Measurements from ENCODE around the gene C2CD4C. TPM values are rescaled to one million over a fixed set of nuclear protein-coding genes. Genes with fewer than 3 reads are reported as not detected.
"Not testable (repeated sequence)": the region's sequence is repeated elsewhere in the genome, so short reads cannot be mapped to it uniquely, and the experiment has no call there.

The C2CD4C gene
- total RNA-seq, 1 donor from 2014 or later: 2.7 TPM

GRCh38 chr19:403221-404027 is 5.5 kb downstream of the C2CD4C start:
- intact Hi-C loops (cut with DNase I): no loop called here
- DNase-seq (ENCODE audit: low spot score): peak; percentile 71

GRCh38 chr19:402786-403185 is 6.2 kb downstream of the C2CD4C start:
- DNase-seq (ENCODE audit: low spot score): peak; percentile 12
- intact Hi-C loops (cut with DNase I): no loop called here

- intact Hi-C loops (cut with DNase I): no loop called here
- DNase-seq (ENCODE audit: low spot score): peak; percentile 69
Measured at GRCh38 chr19:401866-402511, 7.0 kb downstream of the C2CD4C start.

- intact Hi-C loops (cut with DNase I): no loop called here
- DNase-seq (ENCODE audit: low spot score): peak; percentile 47
Measured at GRCh38 chr19:400976-401865, 7.7 kb downstream of the C2CD4C start.

- no peak for DNase-seq (ENCODE audit: low spot score)
- intact Hi-C loops (cut with DNase I): no loop called here
Measured at GRCh38 chr19:399370-399769, 9.6 kb downstream of the C2CD4C start.

- intact Hi-C loops (cut with DNase I): no loop called here
- no peak for DNase-seq (ENCODE audit: low spot score)
Measured at GRCh38 chr19:398719-399118, 10.2 kb downstream of the C2CD4C start.

- peak; percentile 68 for DNase-seq (ENCODE audit: low spot score)
- intact Hi-C loops (cut with DNase I): no loop called here
Measured at GRCh38 chr19:397941-398706, 10.8 kb downstream of the C2CD4C start.

- intact Hi-C loops (cut with DNase I): no loop called here
- DNase-seq (ENCODE audit: low spot score): peak; percentile 72
Measured at GRCh38 chr19:397321-397720, 11.6 kb downstream of the C2CD4C start.

- intact Hi-C loops (cut with DNase I): no loop called here
- no peak for DNase-seq (ENCODE audit: low spot score)
Measured at GRCh38 chr19:395467-395866, 13.5 kb downstream of the C2CD4C start.

- DNase-seq (ENCODE audit: low spot score): not testable (repeated sequence)
- intact Hi-C loops (cut with DNase I): loop anchor here (5.0 kb wide), 1 partner anchor 87 kb away; no protein-coding TSS in a partner anchor
Measured at GRCh38 chr19:394857-395256, 14.1 kb downstream of the C2CD4C start.

- intact Hi-C loops (cut with DNase I): loop anchor here (5.0 kb wide), 1 partner anchor 89 kb away; no protein-coding TSS in a partner anchor
- DNase-seq (ENCODE audit: low spot score): not testable (repeated sequence)
Measured at GRCh38 chr19:393560-393959, 15.4 kb downstream of the C2CD4C start.

GRCh38 chr19:392375-392970 is 16.5 kb downstream of the C2CD4C start:
- intact Hi-C loops (cut with DNase I): loop anchor here (5.0 kb wide), 1 partner anchor 90 kb away; no protein-coding TSS in a partner anchor

GRCh38 chr19:391726-392374 is 17.1 kb downstream of the C2CD4C start:
- intact Hi-C loops (cut with DNase I): loop anchor here (5.0 kb wide), 1 partner anchor 90 kb away; no protein-coding TSS in a partner anchor
- no peak for DNase-seq (ENCODE audit: low spot score)

More at GRCh38 chr19:392375-392970, 16.5 kb downstream of the C2CD4C start:
- no peak for DNase-seq (ENCODE audit: low spot score)

GRCh38 chr19:391207-391557 is 17.8 kb downstream of the C2CD4C start:
- intact Hi-C loops (cut with DNase I): loop anchor here (5.0 kb wide), 1 partner anchor 91 kb away; no protein-coding TSS in a partner anchor

GRCh38 chr19:390386-391206 is 18.4 kb downstream of the C2CD4C start:
- intact Hi-C loops (cut with DNase I): loop anchor here (5.0 kb wide), 1 partner anchor 92 kb away; no protein-coding TSS in a partner anchor
- DNase-seq (ENCODE audit: low spot score): no peak

More at GRCh38 chr19:391207-391557, 17.8 kb downstream of the C2CD4C start:
- no peak for DNase-seq (ENCODE audit: low spot score)

- DNase-seq (ENCODE audit: low spot score): no peak
- intact Hi-C loops (cut with DNase I): loop anchor here (5.0 kb wide), 1 partner anchor 92 kb away; no protein-coding TSS in a partner anchor
Measured at GRCh38 chr19:389935-390289, 19.0 kb downstream of the C2CD4C start.

GRCh38 chr19:389255-389934 is 19.6 kb downstream of the C2CD4C start:
- no peak for DNase-seq (ENCODE audit: low spot score)
- intact Hi-C loops (cut with DNase I): no loop called here

All from cardiac septum (tissue), 1 donor.